AG04450 (cell line): ENCODE results near the gene COL27A1. TPM values are rescaled to one million over a fixed set of nuclear protein-coding genes. Genes with fewer than 3 reads are reported as not detected.

Experiments
- CTCF ChIA-PET: fragments of 300-600, 350-600 bp; formaldehyde crosslinking; extraction: SDS; loops from one replicate; lab custom pipeline; 2022; ENCODE audit warnings: antibody characterized with exemption, inconsistent platforms; lab: Charles Lee
- POLR2A ChIA-PET: fragments of 350-600 bp; formaldehyde crosslinking; extraction: SDS; loops from one replicate; lab custom pipeline; 2021; ENCODE audit warnings: antibody characterized with exemption, inconsistent platforms; lab: Yijun Ruan, JAX
- DNase-seq: peaks from one replicate; pipeline ENCODE4 v3.0.0-alpha.2; 2011; ENCODE audit warnings: low read depth, low spot score
- H3K27ac ChIP-seq: one replicate; pipeline ENCODE4 v1.5.1; 2012; ENCODE audit warnings: low read depth, low read length, control low read depth
- H3K27me3 ChIP-seq: one replicate; pipeline ENCODE4 v1.6.0; 2012; ENCODE audit warnings: low read length; ENCODE audit not compliant: control insufficient read depth, insufficient read depth
- H3K4me3 ChIP-seq: 2 replicates; pipeline ENCODE4 v1.5.1; 2011; ENCODE audit warnings: mild to moderate bottlenecking, low read depth, low read length, control low read depth
- H3K9me3 ChIP-seq: 2 replicates; pipeline ENCODE4 v1.5.1; 2012; ENCODE audit warnings: low read length; ENCODE audit not compliant: control insufficient read depth, insufficient read depth
- CTCF ChIP-seq: IDR thresholded peaks from 2 replicates; pipeline ENCODE4 v1.5.1; 2011; ENCODE audit warnings: low read depth, low read length, control low read depth, inconsistent platforms
- polyA plus RNA-seq: library from polyadenylated mRNA; depleted of rRNA; stranded (reverse); fragments of >200 nt; gene quantifications from 2 replicates; pipeline ENCODE4 v1.2.3, GENCODE V29; 2011

The COL27A1 gene
- polyA plus RNA-seq, 1 experiment, result 8.5 TPM

- Histone ChIP-seq H3K9me3 (peaks cover 2% of the 10 kb centered on the region; the same call in 1 of the 2 replicates), H3K4me3 (no peak overlapping the region), H3K27me3 (no peaks in the 10 kb centered on the region), H3K27ac (peak overlapping the region; percentile 73)
- ChIA-PET POLR2A (interaction anchor here (0.6 kb wide), 1 partner anchor 21 kb away, joined by 3 read pairs; no protein-coding TSS in a partner anchor), CTCF (interaction anchor here (1.3 to 16.9 kb wide), 3 partner anchors 8 to 174 kb away, joined by 3 to 348 read pairs (median 11); no protein-coding TSS in a partner anchor)
- peak; percentile 75 for DNase-seq
- TF ChIP-seq CTCF, result no peak
These were observed 127.6 kb downstream of the COL27A1 start for GRCh38 chr9:114282926-114283325.

- POLR2A ChIA-PET, result no interaction called here
- TF ChIP-seq CTCF, result no peak
- CTCF ChIA-PET, result interaction anchor here (16.9 kb wide), 1 partner anchor 175 kb away, joined by 348 read pairs; no protein-coding TSS in a partner anchor
- DNase-seq, result no peak
- peaks cover 2% of the 10 kb centered on the region; the same call in 1 of the 2 replicates for H3K9me3 ChIP-seq
- no peaks in the 10 kb centered on the region for H3K27me3 ChIP-seq
- no peak overlapping the region for H3K4me3 ChIP-seq
- H3K27ac ChIP-seq, result no peak overlapping the region
These were observed 128.3 kb downstream of the COL27A1 start for GRCh38 chr9:114283551-114284111.

- TF ChIP-seq CTCF, result no peak
- no peaks in the 10 kb centered on the region for H3K27me3 ChIP-seq
- H3K27ac ChIP-seq, result peak overlapping the region; percentile 43
- H3K4me3 ChIP-seq, result no peak overlapping the region
- no peak for DNase-seq
- H3K9me3 ChIP-seq, result peaks cover 2% of the 10 kb centered on the region; the same call in 1 of the 2 replicates
- ChIA-PET CTCF (interaction anchor here (1.2 to 16.9 kb wide), 3 partner anchors 98 to 202 kb away, joined by 3 to 348 read pairs (median 16); no protein-coding TSS in a partner anchor), POLR2A (interaction anchor here (0.6 kb wide), 1 partner anchor 20 kb away, joined by 4 read pairs; no protein-coding TSS in a partner anchor)
These were observed 129.2 kb downstream of the COL27A1 start for GRCh38 chr9:114284316-114285060.

- POLR2A ChIA-PET, result interaction anchor here (0.6 to 1.1 kb wide), 2 partner anchors 8 to 19 kb away, joined by 3 to 4 read pairs; no protein-coding TSS in a partner anchor
- peak; percentile 29; the same call in 1 of the 2 replicates for TF ChIP-seq CTCF
- Histone ChIP-seq H3K27ac (peak overlapping the region; percentile 58), H3K9me3 (peaks cover 2% of the 10 kb centered on the region; the same call in 1 of the 2 replicates), H3K4me3 (no peak overlapping the region), H3K27me3 (no peaks in the 10 kb centered on the region)
- CTCF ChIA-PET, result interaction anchor here (1.2 to 16.9 kb wide), 4 partner anchors 99 to 203 kb away, joined by 3 to 348 read pairs (median 10); partner anchors contain the start of gene COL27A1
- DNase-seq, result peak; percentile 78
These were observed 130.0 kb downstream of the COL27A1 start for GRCh38 chr9:114285166-114285867.
